K562 (cell line): ENCODE measurements around the gene GPR55.

Experiments used
- ETV1 ChIP-seq: fragments of 450-650 bp; conservative IDR thresholded peaks from 2 replicates; pipeline ENCODE4 v1.6.1; 2016; ENCODE audit warnings: missing genetic modification characterization, control low read depth, low read depth, missing compliant biosample characterization
- RBM25 ChIP-seq: fragments of 200-400 bp; formaldehyde crosslinking; IDR thresholded peaks from 2 replicates; pipeline ENCODE4 v1.6.1; 2018; ENCODE audit warnings: low read length, low read depth, moderate library complexity; ENCODE audit not compliant: severe bottlenecking
- ZHX1 ChIP-seq: fragments of 150-350 bp; conservative IDR thresholded peaks from 2 replicates; pipeline ENCODE4 v1.6.1; 2014; ENCODE audit warnings: low read length
- TF ChIP-seq, protein P1 (sequence below), 2 experiments: IDR thresholded peaks; 2 replicates each; pipeline ENCODE4 v1.6.1; 2012; ENCODE audit warnings: improper control_type of control experiment in 2 of 2, low read depth in 2 of 2, low read length in 2 of 2, borderline replicate concordance in 1 of 2

DNA sequence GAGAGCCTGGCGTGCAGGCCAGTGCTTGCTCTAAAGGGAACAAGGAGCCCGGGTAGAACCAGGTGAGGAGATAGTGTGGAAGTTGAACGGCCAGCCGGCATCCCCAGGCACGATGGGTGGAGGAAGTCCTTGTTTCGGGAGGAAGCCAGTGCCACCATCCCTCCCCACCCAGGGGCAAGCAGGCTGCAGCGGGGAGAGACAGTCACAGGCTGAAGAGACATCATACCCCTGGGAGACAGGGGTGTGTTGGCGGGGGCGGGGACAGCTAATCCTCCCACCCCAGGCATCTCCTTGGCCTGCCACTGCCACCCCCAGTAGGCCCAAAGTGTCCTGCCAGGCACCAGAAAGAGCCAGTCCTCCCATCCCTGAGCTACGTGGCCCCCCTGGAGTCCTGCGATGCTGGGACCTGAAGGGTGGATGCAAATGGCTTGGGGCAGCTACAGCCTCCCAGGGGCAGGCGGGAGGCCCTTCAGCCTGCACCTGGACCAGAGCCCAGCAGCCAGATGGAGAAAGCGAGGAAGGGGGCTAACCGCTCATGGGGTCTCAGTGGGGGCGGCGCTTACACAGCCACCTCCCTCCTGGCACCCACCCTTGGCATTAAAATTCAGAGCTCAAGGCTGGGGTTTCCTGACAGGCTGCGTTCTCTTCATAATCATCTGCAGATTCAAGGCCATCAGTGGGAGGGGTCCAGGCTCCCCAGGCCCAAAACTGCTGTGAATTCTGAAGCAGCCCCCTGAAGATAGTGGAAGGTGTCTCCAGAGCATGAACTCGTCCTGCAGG, 14.8 kb upstream of the GPR55 start:
- TF ChIP-seq ETV1 (no peak), ZHX1 (no peak), RBM25 (no peak)
- TF ChIP-seq, protein P1, sequence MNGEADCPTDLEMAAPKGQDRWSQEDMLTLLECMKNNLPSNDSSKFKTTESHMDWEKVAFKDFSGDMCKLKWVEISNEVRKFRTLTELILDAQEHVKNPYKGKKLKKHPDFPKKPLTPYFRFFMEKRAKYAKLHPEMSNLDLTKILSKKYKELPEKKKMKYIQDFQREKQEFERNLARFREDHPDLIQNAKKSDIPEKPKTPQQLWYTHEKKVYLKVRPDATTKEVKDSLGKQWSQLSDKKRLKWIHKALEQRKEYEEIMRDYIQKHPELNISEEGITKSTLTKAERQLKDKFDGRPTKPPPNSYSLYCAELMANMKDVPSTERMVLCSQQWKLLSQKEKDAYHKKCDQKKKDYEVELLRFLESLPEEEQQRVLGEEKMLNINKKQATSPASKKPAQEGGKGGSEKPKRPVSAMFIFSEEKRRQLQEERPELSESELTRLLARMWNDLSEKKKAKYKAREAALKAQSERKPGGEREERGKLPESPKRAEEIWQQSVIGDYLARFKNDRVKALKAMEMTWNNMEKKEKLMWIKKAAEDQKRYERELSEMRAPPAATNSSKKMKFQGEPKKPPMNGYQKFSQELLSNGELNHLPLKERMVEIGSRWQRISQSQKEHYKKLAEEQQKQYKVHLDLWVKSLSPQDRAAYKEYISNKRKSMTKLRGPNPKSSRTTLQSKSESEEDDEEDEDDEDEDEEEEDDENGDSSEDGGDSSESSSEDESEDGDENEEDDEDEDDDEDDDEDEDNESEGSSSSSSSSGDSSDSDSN (IDR thresholded peaks at IDR 0.05; ENCODE audit: borderline replicate concordance in 1 of 2, low read depth in 2 of 2, low read length in 2 of 2), result no peak
